Activated CD8-positive, alpha-beta T cell treated with anti-CD3 and anti-CD28 coated beads for 36 hours (primary cell): Measurements from ENCODE around the gene PHPT1. TPM values are rescaled to one million over a fixed set of nuclear protein-coding genes. Genes with fewer than 3 reads are reported as not detected.

Experiments used
- ATAC-seq: fragments of 200-7000 bp; cut with Tn5 transposase; one replicate; pipeline ENCODE4 v1.10.0; 2021; ENCODE audit warnings: mild to moderate bottlenecking, moderate library complexity
- CTCF ChIA-PET: fragments of 350-600 bp; sonication (Branson Sonifier 250); formaldehyde crosslinking; loops from one replicate; lab custom pipeline; 2021; ENCODE audit warnings: antibody characterized with exemption; lab: Charles Lee
- POLR2A ChIA-PET: fragments of 350-600 bp; sonication (Branson Sonifier 250); formaldehyde crosslinking; loops from one replicate; lab custom pipeline; 2021; ENCODE audit warnings: antibody characterized with exemption; lab: Charles Lee
- DNase-seq: peaks from one replicate; pipeline ENCODE4 v3.0.0-alpha.2; 2020
- H3K27ac Mint-ChIP-seq: one replicate; pipeline ENCODE4 v1.8.0; 2021; ENCODE audit warnings: mild to moderate bottlenecking, mixed read lengths
- H3K27me3 Mint-ChIP-seq: one replicate; pipeline ENCODE4 v1.8.0; 2021; ENCODE audit warnings: mixed read lengths
- H3K36me3 Mint-ChIP-seq: one replicate; pipeline ENCODE4 v1.8.0; 2021; ENCODE audit warnings: low read depth, mixed read lengths
- H3K4me1 Mint-ChIP-seq: one replicate; pipeline ENCODE4 v1.8.0; 2021; ENCODE audit warnings: low read depth, mixed read lengths
- H3K4me3 Mint-ChIP-seq: one replicate; pipeline ENCODE4 v1.8.0; 2021; ENCODE audit warnings: mild to moderate bottlenecking, moderate library complexity, mixed read lengths
- H3K9me3 Mint-ChIP-seq: one replicate; pipeline ENCODE4 v1.8.0; 2021; ENCODE audit warnings: mixed read lengths
- CTCF ChIP-seq: fragments of 200-600 bp; IDR thresholded peaks from one replicate; pipeline ENCODE4 v1.8.0; 2022; ENCODE audit warnings: antibody characterized with exemption, mild to moderate bottlenecking
- intact Hi-C: fragments of 100-400 bp; cut with micrococcal nuclease; formaldehyde crosslinking; loops from one replicate; pipeline ENCODE4 v1.10.0; 2022
- total RNA-seq, 2 experiments: library from RNA; stranded (reverse); gene quantifications; one replicate each; pipeline ENCODE4 v1.2.3, GENCODE V29; 2021

Gene PHPT1
- total RNA-seq, 2 experiments from 2014 or later, result 123 to 124 TPM

- H3K9me3 Mint-ChIP-seq, result no peaks in the 10 kb centered on the region
Observed at GRCh38 chr9:136814725-136815421, 34.3 kb upstream of the PHPT1 start.

GRCh38 chr9:136815422-136815782 is 33.8 kb upstream of the PHPT1 start:
- intact Hi-C loops, result no loop called here
- DNase-seq (no peak), ATAC-seq (no peak)
- CTCF ChIA-PET, result interaction anchor here (1.0 to 2.6 kb wide), 3 partner anchors 9 to 66 kb away, joined by 3 to 9 read pairs (median 3); partner anchors contain the start of gene AJM1
- Mint-ChIP-seq H3K4me1 (peaks cover 24% of the 10 kb centered on the region), H3K27me3 (no peaks in the 10 kb centered on the region), H3K4me3 (no peak overlapping the region), H3K27ac (no peak overlapping the region), H3K9me3 (no peaks in the 10 kb centered on the region), H3K36me3 (peaks cover 30% of the 10 kb centered on the region)
- TF ChIP-seq CTCF, result no peak
- POLR2A ChIA-PET, result interaction anchor here (1.1 to 1.9 kb wide), 3 partner anchors 8 to 122 kb away, joined by 4 to 7 read pairs (median 4); partner anchors contain the start of gene RABL6

More at GRCh38 chr9:136814725-136815421, 34.3 kb upstream of the PHPT1 start:
- TF ChIP-seq CTCF, result no peak
- intact Hi-C loops, result no loop called here
- Mint-ChIP-seq H3K4me1 (peaks cover 28% of the 10 kb centered on the region), H3K36me3 (peaks cover 34% of the 10 kb centered on the region), H3K27ac (no peak overlapping the region), H3K27me3 (no peaks in the 10 kb centered on the region), H3K4me3 (no peak overlapping the region)
- CTCF ChIA-PET, result interaction anchor here (0.7 to 2.6 kb wide), 5 partner anchors 8 to 67 kb away, joined by 3 to 9 read pairs (median 3); partner anchors contain the start of gene AJM1
- POLR2A ChIA-PET, result interaction anchor here (1.1 to 1.9 kb wide), 3 partner anchors 8 to 122 kb away, joined by 4 to 7 read pairs (median 4); partner anchors contain the start of gene RABL6
- ATAC-seq (no peak), DNase-seq (no peak)

GRCh38 chr9:136820971-136821825 is 28.0 kb upstream of the PHPT1 start:
- Mint-ChIP-seq H3K4me1 (peaks cover 8% of the 10 kb centered on the region), H3K4me3 (no peak overlapping the region), H3K9me3 (no peaks in the 10 kb centered on the region), H3K27ac (no peak overlapping the region), H3K27me3 (no peaks in the 10 kb centered on the region), H3K36me3 (peaks cover 8% of the 10 kb centered on the region)
- CTCF ChIA-PET, result interaction anchor here (0.7 to 1.2 kb wide), 2 partner anchors 13 to 21 kb away, joined by 3 to 4 read pairs; partner anchors contain the start of genes AJM1 and RABL6
- no peak for DNase-seq
- POLR2A ChIA-PET, result interaction anchor here (0.7 kb wide), 1 partner anchor 12 kb away, joined by 3 read pairs; no protein-coding TSS in a partner anchor
- intact Hi-C loops, result no loop called here
- ATAC-seq, result no peak
- no peak for TF ChIP-seq CTCF

GRCh38 chr9:136821826-136822544 is 27.2 kb upstream of the PHPT1 start:
- CTCF ChIA-PET, result interaction anchor here (2.7 kb wide), 1 partner anchor 20 kb away, joined by 8 read pairs; the partner anchor contains the start of gene AJM1
- TF ChIP-seq CTCF, result no peak
- no peaks in the 10 kb centered on the region for H3K9me3 Mint-ChIP-seq
- no peak for DNase-seq
- peaks cover 7% of the 10 kb centered on the region for H3K4me1 Mint-ChIP-seq
- intact Hi-C loops, result no loop called here
- peaks cover 7% of the 10 kb centered on the region for H3K36me3 Mint-ChIP-seq
- no peaks in the 10 kb centered on the region for H3K27me3 Mint-ChIP-seq
- no peak overlapping the region for H3K4me3 Mint-ChIP-seq
- no peak overlapping the region for H3K27ac Mint-ChIP-seq
- no peak for ATAC-seq
- POLR2A ChIA-PET, result interaction anchor here (0.7 to 0.8 kb wide), 2 partner anchors 12 to 13 kb away, joined by 3 read pairs; no protein-coding TSS in a partner anchor
